H9 (cell line): ENCODE data around the gene RNF111. TPM values are rescaled to one million over a fixed set of nuclear protein-coding genes. Genes with fewer than 3 reads are reported as not detected.

Experiments used
- DNase-seq: peaks from one replicate; pipeline ENCODE4 v3.0.0-alpha.2; 2017
- H2AFZ ChIP-seq: one replicate; pipeline ENCODE4 v1.6.1; 2013; ENCODE audit warnings: mild to moderate bottlenecking, low read length, control low read depth, moderate library complexity
- H2AK5ac ChIP-seq: 2 replicates; pipeline ENCODE4 v1.6.1; 2013; ENCODE audit warnings: low read length, control low read depth, mixed read lengths; ENCODE audit not compliant: insufficient read length
- H2BK120ac ChIP-seq: one replicate; pipeline ENCODE4 v1.6.1; 2013; ENCODE audit warnings: low read depth, mild to moderate bottlenecking, low read length, control low read depth, inconsistent platforms; ENCODE audit not compliant: poor library complexity, severe bottlenecking
- H2BK12ac ChIP-seq: 2 replicates; pipeline ENCODE4 v1.6.1; 2013; ENCODE audit warnings: low read length, control low read depth, mixed read lengths, low read depth; ENCODE audit not compliant: insufficient read length
- H2BK15ac ChIP-seq: 2 replicates; pipeline ENCODE4 v1.6.1; 2013; ENCODE audit warnings: low read depth, low read length, control low read depth
- H2BK20ac ChIP-seq: one replicate; pipeline ENCODE4 v1.6.1; 2013; ENCODE audit warnings: low read depth, mild to moderate bottlenecking, low read length, control low read depth, inconsistent platforms; ENCODE audit not compliant: poor library complexity, severe bottlenecking
- H2BK5ac ChIP-seq: 2 replicates; pipeline ENCODE4 v1.6.1; 2013; ENCODE audit warnings: low read length, control low read depth, mixed read lengths; ENCODE audit not compliant: insufficient read length
- H3K14ac ChIP-seq: 2 replicates; pipeline ENCODE4 v1.6.1; 2013; ENCODE audit warnings: low read length, control low read depth; ENCODE audit not compliant: insufficient read depth
- H3K18ac ChIP-seq: 2 replicates; pipeline ENCODE4 v1.6.1; 2013; ENCODE audit warnings: low read depth, mild to moderate bottlenecking, mixed read lengths, low read length, control low read depth; ENCODE audit not compliant: insufficient read length
- H3K23ac ChIP-seq: 2 replicates; pipeline ENCODE4 v1.6.1; 2013; ENCODE audit warnings: low read length, control low read depth, mixed read lengths, low read depth; ENCODE audit not compliant: insufficient read length
- H3K23me2 ChIP-seq: 2 replicates; pipeline ENCODE4 v1.6.1; 2013; ENCODE audit warnings: low read depth, mild to moderate bottlenecking, mixed read lengths, low read length, control low read depth; ENCODE audit not compliant: insufficient read length, poor library complexity, severe bottlenecking
- H3K27ac ChIP-seq: 2 replicates; pipeline ENCODE4 v1.5.1; 2013; ENCODE audit warnings: low read length, control low read depth, mixed read lengths, low read depth; ENCODE audit not compliant: insufficient read length
- H3K27me3 ChIP-seq: 2 replicates; pipeline ENCODE4 v1.6.1; 2013; ENCODE audit warnings: low read length, control low read depth, inconsistent platforms; ENCODE audit not compliant: insufficient read depth
- H3K4ac ChIP-seq: 2 replicates; pipeline ENCODE4 v1.6.1; 2013; ENCODE audit warnings: low read depth, mild to moderate bottlenecking, control low read depth, inconsistent platforms, low read length, moderate library complexity
- H3K4me1 ChIP-seq: 2 replicates; pipeline ENCODE4 v1.6.1; 2013; ENCODE audit warnings: low read length, control low read depth, inconsistent platforms; ENCODE audit not compliant: insufficient read depth
- H3K4me2 ChIP-seq: 2 replicates; pipeline ENCODE4 v1.6.1; 2013; ENCODE audit warnings: low read length, control low read depth, mixed read lengths; ENCODE audit not compliant: insufficient read length, insufficient read depth
- H3K56ac ChIP-seq: 2 replicates; pipeline ENCODE4 v1.6.1; 2013; ENCODE audit warnings: low read depth, mild to moderate bottlenecking, mixed read lengths, low read length, control low read depth; ENCODE audit not compliant: insufficient read length
- H3K79me1 ChIP-seq: 2 replicates; pipeline ENCODE4 v1.6.1; 2013; ENCODE audit warnings: low read depth, mild to moderate bottlenecking, moderate library complexity, low read length, control low read depth, inconsistent platforms; ENCODE audit not compliant: insufficient read depth, poor library complexity, severe bottlenecking
- H3K79me2 ChIP-seq: 2 replicates; pipeline ENCODE4 v1.6.1; 2013; ENCODE audit warnings: low read length, control low read depth, inconsistent platforms; ENCODE audit not compliant: insufficient read depth
- H3K9ac ChIP-seq: 2 replicates; pipeline ENCODE4 v1.6.1; 2013; ENCODE audit warnings: low read length, control low read depth, mixed read lengths; ENCODE audit not compliant: insufficient read length; ENCODE audit errors: extremely low read depth
- H3K9me3 ChIP-seq: one replicate; pipeline ENCODE4 v1.6.1; 2013; ENCODE audit warnings: low read depth, low read length, inconsistent platforms; ENCODE audit not compliant: control insufficient read depth
- H3T11ph ChIP-seq: one replicate; pipeline ENCODE4 v1.6.1; 2013; ENCODE audit warnings: mild to moderate bottlenecking, low read length, control low read depth, inconsistent platforms
- H4K20me1 ChIP-seq: one replicate; pipeline ENCODE4 v1.6.1; 2013; ENCODE audit not compliant: control insufficient read depth, insufficient read length, insufficient read depth
- H4K5ac ChIP-seq: 2 replicates; pipeline ENCODE4 v1.6.1; 2013; ENCODE audit warnings: low read depth, mild to moderate bottlenecking, mixed read lengths, low read length, control low read depth; ENCODE audit not compliant: insufficient read length
- H4K8ac ChIP-seq: replicated peaks from 2 replicates; pipeline ENCODE4 v1.6.1; 2013; ENCODE audit warnings: low read length, control low read depth, mixed read lengths, low read depth; ENCODE audit not compliant: insufficient read length
- H4K91ac ChIP-seq: 2 replicates; pipeline ENCODE4 v1.6.1; 2013; ENCODE audit warnings: low read depth, mild to moderate bottlenecking, moderate library complexity, mixed read lengths, low read length, control low read depth; ENCODE audit not compliant: insufficient read length
- H3K27ac Mint-ChIP-seq, 3 experiments: 2 replicates in 2 of 3; 3 replicates in 1 of 3; pipeline ENCODE4 v1.8.0; 2020 to 2021; ENCODE audit warnings: mixed read lengths in 3 of 3, mild to moderate bottlenecking in 1 of 3, moderate library complexity in 1 of 3
- H3K27me3 Mint-ChIP-seq: 2 replicates; pipeline ENCODE4 v1.8.0; 2021; ENCODE audit warnings: low read depth, mild to moderate bottlenecking, moderate library complexity, mixed read lengths
- H3K36me3 Mint-ChIP-seq, 3 experiments: 2 replicates in 2 of 3; 3 replicates in 1 of 3; pipeline ENCODE4 v1.8.0; 2020 to 2021; ENCODE audit warnings: low read depth in 3 of 3, mixed read lengths in 3 of 3; ENCODE audit not compliant: insufficient read depth in 1 of 3
- H3K4me1 Mint-ChIP-seq, 2 experiments: 2 replicates each; pipeline ENCODE4 v1.8.0; 2020; ENCODE audit warnings: mixed read lengths in 2 of 2
- H3K4me3 Mint-ChIP-seq, 2 experiments: 2 replicates in 1 of 2; 3 replicates in 1 of 2; pipeline ENCODE4 v1.8.0; 2020 to 2021; ENCODE audit warnings: mild to moderate bottlenecking in 2 of 2, mixed read lengths in 2 of 2, moderate library complexity in 1 of 2
- H3K9me3 Mint-ChIP-seq, 2 experiments: 2 replicates in 1 of 2; 3 replicates in 1 of 2; pipeline ENCODE4 v1.8.0; 2020; ENCODE audit warnings: mild to moderate bottlenecking in 2 of 2, mixed read lengths in 2 of 2, moderate library complexity in 1 of 2
- CTCF ChIP-seq: fragments of 200-600 bp; sonication (generic); conservative IDR thresholded peaks from 3 replicates; pipeline ENCODE4 v1.8.0; 2021; ENCODE audit warnings: antibody characterized with exemption, mild to moderate bottlenecking
- WGBS: extraction: QIAGEN DNeasy Blood & Tissue Kit; methylation state at CpG from one replicate; pipeline ENCODE4 v1.1.7; 2013; ENCODE audit warnings: missing lambda C conversion rate, low lambda C conversion rate, mixed read lengths; ENCODE audit not compliant: insufficient read length; ENCODE audit errors: extremely low coverage; 5-methylcytosine and 5-hydroxymethylcytosine counted together
- total RNA-seq: library from RNA; stranded (reverse); gene quantifications from 2 replicates; pipeline ENCODE4 v1.2.1, GENCODE V29; 2021

RNF111 gene
- total RNA-seq, 1 experiment from 2014 or later: 28.0 TPM

GRCh38 chr15:59011262-59011952, 23.9 kb downstream of the RNF111 start:
- peaks cover 3 to 7% of the 10 kb centered on the region in 2 experiments for H3K9me3 Mint-ChIP-seq
- H4K8ac ChIP-seq: no peak overlapping the region
- WGBS: no CpG with 5 or more reads among the region's 3 CpGs
- no peak overlapping the region for H2AK5ac ChIP-seq
- H2BK120ac ChIP-seq: no peak overlapping the region
- no peak for TF ChIP-seq CTCF
- no peak overlapping the region for H3T11ph ChIP-seq
- peaks cover 9 to 11% (median 11%) of the 10 kb centered on the region in 3 experiments; a peak in 6 of 7 replicates for H3K36me3 Mint-ChIP-seq
- no peaks in the 10 kb centered on the region for H3K23me2 ChIP-seq
- peaks cover 12 to 15% of the 10 kb centered on the region in 2 experiments for H3K4me1 Mint-ChIP-seq
- no peak overlapping the region for H4K5ac ChIP-seq
- H3K23ac ChIP-seq: no peak overlapping the region
- no peaks in the 10 kb centered on the region; the same call in 1 of the 2 replicates for H3K79me2 ChIP-seq
- H3K4ac ChIP-seq: no peak overlapping the region
- no peak overlapping the region for H2BK12ac ChIP-seq
- H3K4me2 ChIP-seq: no peak overlapping the region
- no peaks in the 10 kb centered on the region for H3K27me3 Mint-ChIP-seq
- no peak overlapping the region for H2AFZ ChIP-seq
- no peak overlapping the region for H3K9ac ChIP-seq
- no peaks in the 10 kb centered on the region for H4K20me1 ChIP-seq
- H3K79me1 ChIP-seq: peaks cover 3% of the 10 kb centered on the region
- peak overlapping the region in 1 of 3 experiments; percentile 30; a peak in 1 of 7 replicates for H3K27ac Mint-ChIP-seq
- no peak overlapping the region for H4K91ac ChIP-seq
- no peak overlapping the region for H2BK20ac ChIP-seq
- no peaks in the 10 kb centered on the region for H3K9me3 ChIP-seq
- H3K27me3 ChIP-seq: no peaks in the 10 kb centered on the region
- H3K56ac ChIP-seq: no peak overlapping the region
- no peak overlapping the region for H2BK5ac ChIP-seq
- no peak overlapping the region for H3K14ac ChIP-seq
- H3K18ac ChIP-seq: no peak overlapping the region
- no peaks in the 10 kb centered on the region for H3K4me1 ChIP-seq
- H3K4me3 Mint-ChIP-seq: no peak overlapping the region
- no peak for DNase-seq
- no peak overlapping the region for H2BK15ac ChIP-seq
- H3K27ac ChIP-seq: no peak overlapping the region
